OCI-LY3 (cell line): ENCODE data around the gene CST8.

ENCODE experiments used
- H2AFZ ChIP-seq: fragments of 200-600, 300-600 bp; shearing (Covaris generic); 2 replicates; pipeline ENCODE4 v1.6.0; 2014; ENCODE audit warnings: antibody characterized with exemption, low read depth, low read length
- H3K27ac ChIP-seq: fragments of 200-600, 300-600 bp; sonication (generic); 2 replicates; pipeline ENCODE4 v1.5.1; 2014; ENCODE audit warnings: mild to moderate bottlenecking, low read length, moderate library complexity, mixed read lengths
- H3K27me3 ChIP-seq: fragments of 200-600, 300-600 bp; sonication (generic); 2 replicates; pipeline ENCODE4 v1.6.1; 2014; ENCODE audit warnings: low read depth, low read length, mixed read lengths
- H3K36me3 ChIP-seq: fragments of 200-600, 300-600 bp; sonication (generic); replicated peaks from 2 replicates; pipeline ENCODE3; 2014; ENCODE audit warnings: low read depth, low read length, mixed read lengths
- H3K4me1 ChIP-seq: fragments of 300-600, 200-600 bp; sonication (generic); 2 replicates; pipeline ENCODE4 v1.6.1; 2014; ENCODE audit warnings: low read length, mixed read lengths
- H3K4me2 ChIP-seq: fragments of 200-600, 300-600 bp; sonication (generic); 2 replicates; pipeline ENCODE4 v1.6.1; 2014; ENCODE audit warnings: low read length, mixed read lengths
- H3K4me3 ChIP-seq: fragments of 300-600, 200-600 bp; sonication (generic); 2 replicates; pipeline ENCODE4 v1.5.1; 2014; ENCODE audit warnings: antibody characterized with exemption, mild to moderate bottlenecking, low read length, moderate library complexity
- H3K79me2 ChIP-seq: fragments of 300-600, 200-600 bp; shearing (Covaris generic); 2 replicates; pipeline ENCODE4 v1.6.1; 2014; ENCODE audit warnings: mild to moderate bottlenecking, low read length, mixed read lengths
- H3K9ac ChIP-seq: fragments of 300-600, 200-600 bp; shearing (Covaris generic); 2 replicates; pipeline ENCODE4 v1.6.0; 2014; ENCODE audit warnings: mild to moderate bottlenecking, low read length, moderate library complexity
- H3K9me3 ChIP-seq: fragments of 200-600, 300-600 bp; shearing (Covaris generic); 2 replicates; pipeline ENCODE4 v1.6.1; 2014; ENCODE audit warnings: low read length, mixed read lengths; ENCODE audit not compliant: insufficient read depth
- H4K20me1 ChIP-seq: fragments of 200-600, 300-600 bp; sonication (generic); 2 replicates; pipeline ENCODE4 v1.6.1; 2016; ENCODE audit warnings: low read length, mixed read lengths; ENCODE audit not compliant: insufficient read depth
- CTCF ChIP-seq: fragments of 200-600, 300-600 bp; sonication (generic); IDR thresholded peaks from 2 replicates; pipeline ENCODE4 v1.5.1; 2014; ENCODE audit warnings: antibody characterized with exemption, low read length, low read depth
- EZH2phosphoT487 ChIP-seq: fragments of 200-600 bp; shearing (Covaris generic); IDR thresholded peaks from 2 replicates; pipeline ENCODE4 v1.6.1; 2018; ENCODE audit warnings: antibody characterized with exemption, mixed run types, low read depth

The CST8 gene

GRCh38 chr20:23492292-23492691 lies 1.4 kb downstream of the CST8 start:
- TF ChIP-seq CTCF: no peak
- no peak for TF ChIP-seq EZH2phosphoT487
- H3K4me2 ChIP-seq: no peak overlapping the region
- H3K9me3 ChIP-seq: no peaks in the 10 kb centered on the region

GRCh38 chr20:23493172-23493772 lies 2.4 kb downstream of the CST8 start:
- no peaks in the 10 kb centered on the region for H3K27me3 ChIP-seq
- no peaks in the 10 kb centered on the region for H3K79me2 ChIP-seq
- H3K27ac ChIP-seq: no peak overlapping the region
- H3K9ac ChIP-seq: no peak overlapping the region
- TF ChIP-seq CTCF (no peak), EZH2phosphoT487 (no peak)
- no peak overlapping the region for H3K4me3 ChIP-seq
- H3K4me1 ChIP-seq: peaks cover 22% of the 10 kb centered on the region
- no peak overlapping the region for H3K4me2 ChIP-seq
- no peaks in the 10 kb centered on the region for H3K36me3 ChIP-seq
- H4K20me1 ChIP-seq: no peaks in the 10 kb centered on the region
- H3K9me3 ChIP-seq: no peaks in the 10 kb centered on the region
- no peak overlapping the region for H2AFZ ChIP-seq

More at GRCh38 chr20:23492292-23492691, 1.4 kb downstream of the CST8 start:
- Histone ChIP-seq H3K27me3 (0 out of 2 replicates have a peak, but pooled peaks cover 3% of the 10 kb centered on the region), H3K4me1 (peaks cover 16% of the 10 kb centered on the region), H3K36me3 (no peaks in the 10 kb centered on the region), H3K79me2 (no peaks in the 10 kb centered on the region), H3K27ac (no peak overlapping the region), H2AFZ (no peak overlapping the region), H4K20me1 (no peaks in the 10 kb centered on the region), H3K4me3 (no peak overlapping the region), H3K9ac (no peak overlapping the region)

- Histone ChIP-seq H3K79me2 (no peaks in the 10 kb centered on the region), H3K27me3 (peaks cover 4% of the 10 kb centered on the region; the same call in 1 of the 2 replicates), H3K4me2 (no peak overlapping the region), H4K20me1 (no peaks in the 10 kb centered on the region), H3K9ac (no peak overlapping the region), H3K4me1 (peaks cover 8% of the 10 kb centered on the region; the same call in 1 of the 2 replicates), H3K9me3 (no peaks in the 10 kb centered on the region), H2AFZ (no peak overlapping the region), H3K36me3 (no peaks in the 10 kb centered on the region), H3K4me3 (no peak overlapping the region), H3K27ac (no peak overlapping the region)
- TF ChIP-seq EZH2phosphoT487 (no peak), CTCF (no peak)
Observed at GRCh38 chr20:23497536-23497935, 6.6 kb downstream of the CST8 start.

GRCh38 chr20:23501926-23502325 lies 11.0 kb downstream of the CST8 start:
- Histone ChIP-seq H3K4me3 (no peak overlapping the region), H3K9me3 (no peaks in the 10 kb centered on the region), H3K36me3 (no peaks in the 10 kb centered on the region), H4K20me1 (no peaks in the 10 kb centered on the region), H3K9ac (no peak overlapping the region), H2AFZ (no peak overlapping the region), H3K27me3 (peaks cover 21% of the 10 kb centered on the region), H3K79me2 (no peaks in the 10 kb centered on the region), H3K4me2 (no peak overlapping the region), H3K4me1 (peaks cover 8% of the 10 kb centered on the region; the same call in 1 of the 2 replicates), H3K27ac (no peak overlapping the region)
- TF ChIP-seq CTCF: no peak
- no peak for TF ChIP-seq EZH2phosphoT487
